NCI-H226 (cell line): ENCODE measurements around the gene HTR4.

Experiments
- DNase-seq: peaks from one replicate; pipeline ENCODE4 v3.0.0-alpha.2; 2015

HTR4 gene

GRCh38 chr5:148660346-148660660, 6.0 kb upstream of the HTR4 start:
- DNase-seq: no peak

- no peak for DNase-seq
Observed at GRCh38 chr5:148659641-148660345, 5.5 kb upstream of the HTR4 start.

GRCh38 chr5:148653291-148653835, 964 bp downstream of the HTR4 start:
- DNase-seq: no peak

GRCh38 chr5:148651528-148651927, 2.8 kb downstream of the HTR4 start:
- no peak for DNase-seq

GRCh38 chr5:148645527-148645926, 8.8 kb downstream of the HTR4 start:
- DNase-seq: no peak

GRCh38 chr5:148641735-148642134, 12.6 kb downstream of the HTR4 start:
- no peak for DNase-seq

- no peak for DNase-seq
Observed at GRCh38 chr5:148640471-148640870, 13.9 kb downstream of the HTR4 start.

GRCh38 chr5:148639081-148639480, 15.2 kb downstream of the HTR4 start:
- DNase-seq: no peak

- no peak for DNase-seq
Observed at GRCh38 chr5:148636353-148636752, 18.0 kb downstream of the HTR4 start.

- no peak for DNase-seq
Observed at GRCh38 chr5:148635321-148636083, 18.8 kb downstream of the HTR4 start.

GRCh38 chr5:148633067-148633377, 21.3 kb downstream of the HTR4 start:
- no peak for DNase-seq

- no peak for DNase-seq
Observed at GRCh38 chr5:148632255-148633066, 21.9 kb downstream of the HTR4 start.

- no peak for DNase-seq
Observed at GRCh38 chr5:148626986-148627385, 27.3 kb downstream of the HTR4 start.

- no peak for DNase-seq
Observed at GRCh38 chr5:148626081-148626613, 28.2 kb downstream of the HTR4 start.

GRCh38 chr5:148625250-148625649, 29.1 kb downstream of the HTR4 start:
- no peak for DNase-seq

GRCh38 chr5:148623741-148624140, 30.6 kb downstream of the HTR4 start:
- peak; percentile 47 for DNase-seq

- no peak for DNase-seq
Observed at GRCh38 chr5:148623101-148623500, 31.2 kb downstream of the HTR4 start.

- DNase-seq: no peak
Observed at GRCh38 chr5:148620696-148621095, 33.6 kb downstream of the HTR4 start.

GRCh38 chr5:148620091-148620490, 34.2 kb downstream of the HTR4 start:
- no peak for DNase-seq

GRCh38 chr5:148619484-148619883, 34.8 kb downstream of the HTR4 start:
- DNase-seq: no peak

GRCh38 chr5:148615644-148616275, 38.6 kb downstream of the HTR4 start:
- peak; percentile 29 for DNase-seq

GRCh38 chr5:148607406-148607805, 46.9 kb downstream of the HTR4 start:
- DNase-seq: no peak

- DNase-seq: no peak
Observed at GRCh38 chr5:148606296-148606695, 48.0 kb downstream of the HTR4 start.
